Common myeloid progenitor, CD34-positive (primary cell): ENCODE data around the gene SPP1.
A peak's percentile ranks its signal among the peaks of the same experiment; 100 is the strongest.

Experiments used
- CTCF ChIA-PET: fragments of 350-600 bp; sonication (Branson Sonifier 250); formaldehyde crosslinking; loops from one replicate; lab custom pipeline; 2021; ENCODE audit warnings: antibody characterized with exemption; lab: Charles Lee
- POLR2A ChIA-PET: fragments of 350-600 bp; sonication (Branson Sonifier 250); formaldehyde crosslinking; loops from one replicate; lab custom pipeline; 2021; ENCODE audit warnings: antibody characterized with exemption; lab: Charles Lee
- DNase-seq, 3 donors: peaks; one replicate each; pipeline versions ENCODE4 v3.0.0 to v3.0.0-alpha.2; 2013
- H3K27ac ChIP-seq, 2 experiments: 1 replicate in 1 of 2; 2 replicates in 1 of 2; pipeline ENCODE4 v1.7.0; 2013; ENCODE audit warnings: inconsistent platforms in 2 of 2, low read length in 2 of 2, mild to moderate bottlenecking in 2 of 2, low read depth in 1 of 2, moderate library complexity in 1 of 2; ENCODE audit not compliant: severe bottlenecking in 2 of 2, insufficient read depth in 1 of 2, poor library complexity in 1 of 2
- H3K27me3 ChIP-seq, 5 experiments: replicated peaks in 2 of 5; 1 replicate in 3 of 5; 2 replicates in 2 of 5; pipeline versions ENCODE4 v1.6.1 to v1.7.0; 2013; ENCODE audit warnings: low read length in 4 of 5, mild to moderate bottlenecking in 2 of 5, moderate library complexity in 2 of 5, inconsistent platforms in 1 of 5; ENCODE audit not compliant: insufficient read depth in 5 of 5, control insufficient read depth in 4 of 5
- H3K36me3 ChIP-seq, 4 experiments: 1 replicate in 2 of 4; 2 replicates in 2 of 4; pipeline versions ENCODE4 v1.6.1 to v1.7.0; 2013; ENCODE audit warnings: low read length in 3 of 4, control low read depth in 1 of 4, mild to moderate bottlenecking in 1 of 4; ENCODE audit not compliant: control insufficient read depth in 4 of 4, insufficient read depth in 4 of 4
- H3K4me1 ChIP-seq, 4 experiments: 1 replicate in 3 of 4; 2 replicates in 1 of 4; pipeline versions ENCODE4 v1.6.1 to v1.7.1; 2013; ENCODE audit warnings: low read length in 3 of 4, mild to moderate bottlenecking in 3 of 4, control low read depth in 1 of 4, inconsistent platforms in 1 of 4, moderate library complexity in 1 of 4; ENCODE audit not compliant: control insufficient read depth in 4 of 4, insufficient read depth in 4 of 4; ENCODE audit errors: control extremely low read depth in 1 of 4
- H3K4me3 ChIP-seq, 7 experiments: 1 replicate in 4 of 7; 2 replicates in 3 of 7; pipeline versions ENCODE4 v1.5.1 to v1.7.0; 2013; ENCODE audit warnings: mild to moderate bottlenecking in 7 of 7, low read length in 6 of 7, moderate library complexity in 6 of 7, inconsistent platforms in 2 of 7, low read depth in 2 of 7, control low read depth in 1 of 7; ENCODE audit not compliant: insufficient read depth in 4 of 7, control insufficient read depth in 1 of 7; ENCODE audit errors: extremely low read depth in 1 of 7
- H3K9me3 ChIP-seq, 5 experiments: 1 replicate in 4 of 5; 2 replicates in 1 of 5; pipeline versions ENCODE4 v1.6.1 to v1.7.1; 2013; ENCODE audit warnings: low read length in 4 of 5, mild to moderate bottlenecking in 2 of 5, inconsistent platforms in 1 of 5, low read depth in 1 of 5, moderate library complexity in 1 of 5; ENCODE audit not compliant: control insufficient read depth in 4 of 5, insufficient read depth in 2 of 5; ENCODE audit errors: control extremely low read depth in 1 of 5
- WGBS: methylation state at CpG from one replicate; pipeline ENCODE4 v1.1.5; 2013; ENCODE audit not compliant: insufficient coverage; 5-methylcytosine and 5-hydroxymethylcytosine counted together

SPP1 gene

GRCh38 chr4:87977521-87978278, 2.2 kb downstream of the SPP1 start:
- DNase-seq = no peak
- H3K4me1 ChIP-seq = peaks cover 9 to 28% (median 17%) of the 10 kb centered on the region in 4 experiments
- no peak overlapping the region for H3K4me3 ChIP-seq
- no peaks in the 10 kb centered on the region for H3K27me3 ChIP-seq
- no peak overlapping the region for H3K27ac ChIP-seq
- H3K9me3 ChIP-seq = no peaks in the 10 kb centered on the region
- WGBS = 98% methylated on average over 4 of the region's 5 CpGs
- H3K36me3 ChIP-seq = no peaks in the 10 kb centered on the region
- CTCF ChIA-PET = interaction anchor here (1.3 to 5.3 kb wide), 6 partner anchors 9 to 129 kb away, joined by 3 to 59 read pairs (median 8); no protein-coding TSS in a partner anchor
- POLR2A ChIA-PET = no interaction called here

- WGBS = 100% methylated on average over 1 of the region's 1 CpG
- no peaks in the 10 kb centered on the region for H3K9me3 ChIP-seq
- H3K36me3 ChIP-seq = no peaks in the 10 kb centered on the region
- ChIA-PET CTCF (interaction anchor here (1.3 to 1.5 kb wide), 2 partner anchors 11 to 122 kb away, joined by 3 to 5 read pairs; no protein-coding TSS in a partner anchor), POLR2A (no interaction called here)
- H3K27ac ChIP-seq = no peak overlapping the region
- H3K4me3 ChIP-seq = no peak overlapping the region
- DNase-seq = peak in 2 of 3 donors; percentile 35 to 42
- H3K27me3 ChIP-seq = no peaks in the 10 kb centered on the region
- peaks cover 9 to 26% (median 15%) of the 10 kb centered on the region in 4 experiments for H3K4me1 ChIP-seq
Observed at GRCh38 chr4:87978681-87979080, 3.2 kb downstream of the SPP1 start.

GRCh38 chr4:87979810-87980209, 4.3 kb downstream of the SPP1 start:
- Histone ChIP-seq H3K4me1 (peaks cover 7 to 19% (median 10%) of the 10 kb centered on the region in 4 experiments), H3K4me3 (no peak overlapping the region), H3K27ac (no peak overlapping the region), H3K9me3 (no peaks in the 10 kb centered on the region), H3K36me3 (no peaks in the 10 kb centered on the region), H3K27me3 (no peaks in the 10 kb centered on the region)
- DNase-seq = no peak
- CTCF ChIA-PET = interaction anchor here (0.6 to 1.7 kb wide), 4 partner anchors 122 to 130 kb away, joined by 3 to 8 read pairs (median 4); no protein-coding TSS in a partner anchor
- POLR2A ChIA-PET = no interaction called here
- no CpG with 5 or more reads among the region's 1 CpG for WGBS

DNA sequence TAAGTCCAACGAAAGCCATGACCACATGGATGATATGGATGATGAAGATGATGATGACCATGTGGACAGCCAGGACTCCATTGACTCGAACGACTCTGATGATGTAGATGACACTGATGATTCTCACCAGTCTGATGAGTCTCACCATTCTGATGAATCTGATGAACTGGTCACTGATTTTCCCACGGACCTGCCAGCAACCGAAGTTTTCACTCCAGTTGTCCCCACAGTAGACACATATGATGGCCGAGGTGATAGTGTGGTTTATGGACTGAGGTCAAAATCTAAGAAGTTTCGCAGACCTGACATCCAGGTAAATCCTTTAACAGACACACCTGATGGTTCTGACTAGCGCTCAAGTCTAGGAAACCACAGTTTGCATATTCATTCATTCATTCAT, 6.0 kb downstream of the SPP1 start:
- POLR2A ChIA-PET = no interaction called here
- no peaks in the 10 kb centered on the region for H3K27me3 ChIP-seq
- peaks cover 0 to 4% (median 0%) of the 10 kb centered on the region in 4 experiments for H3K4me1 ChIP-seq
- H3K27ac ChIP-seq = no peak overlapping the region
- CTCF ChIA-PET = interaction anchor here (1.7 kb wide), 1 partner anchor 129 kb away, joined by 8 read pairs; no protein-coding TSS in a partner anchor
- no peak overlapping the region for H3K4me3 ChIP-seq
- DNase-seq = no peak
- 97% methylated on average over 3 of the region's 8 CpGs for WGBS
- no peaks in the 10 kb centered on the region for H3K9me3 ChIP-seq
- no peaks in the 10 kb centered on the region for H3K36me3 ChIP-seq

- H3K36me3 ChIP-seq = no peaks in the 10 kb centered on the region
- H3K4me3 ChIP-seq = no peak overlapping the region
- H3K27ac ChIP-seq = no peak overlapping the region
- WGBS = no CpG with 5 or more reads among the region's 1 CpG
- ChIA-PET POLR2A (no interaction called here), CTCF (no interaction called here)
- no peaks in the 10 kb centered on the region for H3K27me3 ChIP-seq
- no peak for DNase-seq
- H3K4me1 ChIP-seq = peaks cover 0 to 4% (median 0%) of the 10 kb centered on the region in 4 experiments
- H3K9me3 ChIP-seq = no peaks in the 10 kb centered on the region
Observed at GRCh38 chr4:87982036-87982435, 6.5 kb downstream of the SPP1 start.

DNA sequence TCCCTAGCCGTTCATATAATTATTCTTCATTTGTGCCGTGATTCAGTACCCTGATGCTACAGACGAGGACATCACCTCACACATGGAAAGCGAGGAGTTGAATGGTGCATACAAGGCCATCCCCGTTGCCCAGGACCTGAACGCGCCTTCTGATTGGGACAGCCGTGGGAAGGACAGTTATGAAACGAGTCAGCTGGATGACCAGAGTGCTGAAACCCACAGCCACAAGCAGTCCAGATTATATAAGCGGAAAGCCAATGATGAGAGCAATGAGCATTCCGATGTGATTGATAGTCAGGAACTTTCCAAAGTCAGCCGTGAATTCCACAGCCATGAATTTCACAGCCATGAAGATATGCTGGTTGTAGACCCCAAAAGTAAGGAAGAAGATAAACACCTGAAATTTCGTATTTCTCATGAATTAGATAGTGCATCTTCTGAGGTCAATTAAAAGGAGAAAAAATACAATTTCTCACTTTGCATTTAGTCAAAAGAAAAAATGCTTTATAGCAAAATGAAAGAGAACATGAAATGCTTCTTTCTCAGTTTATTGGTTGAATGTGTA, 7.0 kb downstream of the SPP1 start:
- no peak for DNase-seq
- no peak overlapping the region for H3K4me3 ChIP-seq
- CTCF ChIA-PET = interaction anchor here (1.7 to 2.1 kb wide), 2 partner anchors 130 to 303 kb away, joined by 5 to 7 read pairs; no protein-coding TSS in a partner anchor
- POLR2A ChIA-PET = no interaction called here
- H3K4me1 ChIP-seq = peaks cover 0 to 4% (median 0%) of the 10 kb centered on the region in 4 experiments
- H3K27ac ChIP-seq = no peak overlapping the region
- H3K9me3 ChIP-seq = no peaks in the 10 kb centered on the region
- WGBS = 97% methylated on average over 11 of the region's 13 CpGs
- H3K27me3 ChIP-seq = no peaks in the 10 kb centered on the region
- no peaks in the 10 kb centered on the region for H3K36me3 ChIP-seq

- no peaks in the 10 kb centered on the region for H3K27me3 ChIP-seq
- DNase-seq = no peak
- H3K9me3 ChIP-seq = no peaks in the 10 kb centered on the region
- no peak overlapping the region for H3K4me3 ChIP-seq
- H3K27ac ChIP-seq = no peak overlapping the region
- no CpG with 5 or more reads among the region's 2 CpGs for WGBS
- ChIA-PET POLR2A (interaction anchor here (0.6 kb wide), 1 partner anchor 803 kb away, joined by 5 read pairs; no protein-coding TSS in a partner anchor), CTCF (interaction anchor here (0.6 to 2.1 kb wide), 6 partner anchors 10 to 305 kb away, joined by 3 to 7 read pairs (median 4); no protein-coding TSS in a partner anchor)
- H3K36me3 ChIP-seq = no peaks in the 10 kb centered on the region
- peaks cover 0 to 2% (median 0%) of the 10 kb centered on the region in 4 experiments for H3K4me1 ChIP-seq
Observed at GRCh38 chr4:87983996-87984395, 8.5 kb downstream of the SPP1 start.
